ENCODE results near the gene SPIRE2.
"Not testable (repeated sequence)": the region's sequence is repeated elsewhere in the genome, so short reads cannot be mapped to it uniquely, and the experiment has no call there.

GRCh38 chr16:89783952-89784351 lies 44.3 kb upstream of the SPIRE2 start:
- TF ChIP-seq EZH2 (IDR thresholded peaks at IDR 0.05; ENCODE audit: borderline replicate concordance, insufficient read depth, low read depth, low read length, poor library complexity, severe bottlenecking); CTCF (IDR thresholded peaks at IDR 0.05): not testable (repeated sequence)
